ENCODE results near the gene ICE2. TPM values are rescaled to one million over a fixed set of nuclear protein-coding genes. Genes with fewer than 3 reads are reported as not detected.

The ICE2 gene
- polyA plus RNA-seq, 3 donors, result 10.0 to 27.0 (median 24.8) TPM

DNA sequence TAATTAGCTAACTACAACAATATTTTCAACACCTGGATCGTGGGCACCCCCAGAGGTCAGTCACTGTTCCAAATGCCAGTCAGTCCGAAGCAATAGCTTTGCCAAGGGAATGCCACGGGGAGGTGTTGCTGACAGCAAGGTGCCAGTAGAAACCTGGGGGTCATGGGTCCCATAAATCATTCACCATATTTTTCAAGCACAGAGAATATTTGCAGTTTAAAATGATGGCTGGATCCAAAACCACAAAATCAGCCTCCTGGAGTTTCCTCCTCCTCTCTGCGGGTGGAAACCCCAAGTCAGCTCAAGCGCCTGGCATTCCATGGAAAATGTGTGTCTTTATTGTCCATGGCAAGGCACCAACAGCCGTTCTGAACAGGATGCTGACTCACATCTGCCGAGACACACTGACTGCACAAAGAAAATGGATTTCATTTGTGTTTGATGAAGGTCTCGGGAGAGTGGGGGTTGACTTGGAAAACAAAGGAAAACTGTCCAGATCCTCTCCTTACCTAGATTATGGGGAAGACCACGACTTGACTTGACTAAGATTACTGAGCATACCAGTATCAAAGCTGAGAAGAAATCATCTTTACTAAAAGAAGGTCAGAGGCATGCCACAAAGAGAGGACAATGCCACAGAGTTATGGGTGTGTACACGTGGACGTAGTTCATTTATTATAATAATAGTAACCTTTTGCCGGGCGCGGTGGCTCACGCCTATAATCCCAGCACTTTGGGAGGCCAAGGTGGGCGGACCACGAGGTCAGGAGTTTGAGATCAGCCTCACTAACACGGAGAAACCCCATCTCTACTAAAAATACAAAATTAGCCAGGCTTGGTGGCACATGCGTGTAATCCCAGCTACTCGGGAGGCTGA is 107.5 kb downstream of the ICE2 start:
- H3K4me3 ChIP-seq (replicated peaks in 1 of 3; ENCODE audit: low read depth in 2 of 3, low read length in 3 of 3), result no peak overlapping the region
- H2AFZ ChIP-seq (ENCODE audit: insufficient read depth, low read depth, low read length, poor library complexity, severe bottlenecking), result no peak overlapping the region
- H4K20me1 ChIP-seq (ENCODE audit: insufficient read depth, low read length), result peaks cover 83% of the 10 kb centered on the region
- Mint-ChIP-seq H3K4me3 (no peak overlapping the region), H3K27me3 (ENCODE audit: low read depth in 3 of 3) (no peaks in the 10 kb centered on the region), H3K4me1 (no peaks in the 10 kb centered on the region), H3K36me3 (peaks cover 58 to 79% of the 10 kb centered on the region in 2 donors), H3K27ac (peak overlapping the region in 2 of 7 donors; percentile 26 to 38), H3K9me3 (no peaks in the 10 kb centered on the region)
- 85% methylated on average over 6 of the region's 20 CpGs for WGBS (ENCODE audit: insufficient coverage)
- no peak for DNase-seq
- H3K4me2 ChIP-seq (replicated peaks; ENCODE audit: extremely low read depth, low read length, poor library complexity, severe bottlenecking), result no peak overlapping the region
- peaks cover 65 to 82% of the 10 kb centered on the region in 2 donors for H3K36me3 ChIP-seq (replicated peaks in 1 of 2; ENCODE audit: control insufficient read depth in 1 of 2, insufficient read depth in 2 of 2, low read length in 2 of 2)
- peaks cover 81% of the 10 kb centered on the region for H3K79me2 ChIP-seq (ENCODE audit: insufficient read depth, low read length)
- H3K4me1 ChIP-seq (ENCODE audit: control insufficient read depth in 1 of 2, insufficient read depth in 2 of 2, low read length in 2 of 2), result no peaks in the 10 kb centered on the region
- no peaks in the 10 kb centered on the region for H3K27me3 ChIP-seq (ENCODE audit: control insufficient read depth in 2 of 2, insufficient read depth in 2 of 2, low read length in 2 of 2)
- intact Hi-C loops (cut with micrococcal nuclease), result no loop called here
- H3K9ac ChIP-seq (ENCODE audit: insufficient read depth, low read length, poor library complexity, severe bottlenecking), result no peak overlapping the region
- TF ChIP-seq CTCF (IDR thresholded peaks at IDR 0.05), result no peak
- H3K27ac ChIP-seq (ENCODE audit: low read depth in 1 of 2, low read length in 2 of 2), result peak overlapping the region in 1 of 2 donors; percentile 5
- H3K9me3 ChIP-seq (replicated peaks in 1 of 2; ENCODE audit: control insufficient read depth in 1 of 2, insufficient read depth in 1 of 2, low read length in 2 of 2), result no peaks in the 10 kb centered on the region

DNA sequence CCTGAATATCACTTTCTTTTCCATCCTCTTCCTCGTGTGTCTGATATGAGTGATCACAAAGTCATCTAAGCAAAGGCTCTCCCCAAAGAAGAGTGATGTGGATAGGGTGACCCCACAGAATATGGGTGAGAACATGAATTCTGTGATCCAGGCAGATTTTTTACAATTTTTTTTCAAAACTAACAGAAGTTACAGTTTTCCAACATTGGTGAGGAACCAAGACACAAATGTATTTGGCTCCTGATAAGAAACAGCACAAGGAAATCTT is 108.1 kb downstream of the ICE2 start:
- 80% methylated on average over 1 of the region's 1 CpG for WGBS (ENCODE audit: insufficient coverage)
- H3K9ac ChIP-seq (ENCODE audit: insufficient read depth, low read length, poor library complexity, severe bottlenecking), result no peak overlapping the region
- intact Hi-C loops (cut with micrococcal nuclease), result no loop called here
- peaks cover 75% of the 10 kb centered on the region for H3K79me2 ChIP-seq (ENCODE audit: insufficient read depth, low read length)
- no peak overlapping the region for H3K4me2 ChIP-seq (replicated peaks; ENCODE audit: extremely low read depth, low read length, poor library complexity, severe bottlenecking)
- H3K4me1 ChIP-seq (ENCODE audit: control insufficient read depth in 1 of 2, insufficient read depth in 2 of 2, low read length in 2 of 2), result no peaks in the 10 kb centered on the region
- Mint-ChIP-seq H3K4me1 (no peaks in the 10 kb centered on the region), H3K4me3 (no peak overlapping the region), H3K9me3 (no peaks in the 10 kb centered on the region), H3K27ac (no peak overlapping the region), H3K27me3 (ENCODE audit: low read depth in 3 of 3) (no peaks in the 10 kb centered on the region), H3K36me3 (peaks cover 55 to 77% of the 10 kb centered on the region in 2 donors)
- H3K9me3 ChIP-seq (replicated peaks in 1 of 2; ENCODE audit: control insufficient read depth in 1 of 2, insufficient read depth in 1 of 2, low read length in 2 of 2), result no peaks in the 10 kb centered on the region
- peaks cover 59 to 76% of the 10 kb centered on the region in 2 donors for H3K36me3 ChIP-seq (replicated peaks in 1 of 2; ENCODE audit: control insufficient read depth in 1 of 2, insufficient read depth in 2 of 2, low read length in 2 of 2)
- H3K27me3 ChIP-seq (ENCODE audit: control insufficient read depth in 2 of 2, insufficient read depth in 2 of 2, low read length in 2 of 2), result no peaks in the 10 kb centered on the region
- TF ChIP-seq CTCF (IDR thresholded peaks at IDR 0.05), result no peak
- H4K20me1 ChIP-seq (ENCODE audit: insufficient read depth, low read length), result peaks cover 77% of the 10 kb centered on the region
- H3K27ac ChIP-seq (ENCODE audit: low read depth in 1 of 2, low read length in 2 of 2), result peak overlapping the region in 1 of 2 donors; percentile 5
- no peak for DNase-seq
- H2AFZ ChIP-seq (ENCODE audit: insufficient read depth, low read depth, low read length, poor library complexity, severe bottlenecking), result no peak overlapping the region
- H3K4me3 ChIP-seq (replicated peaks in 1 of 3; ENCODE audit: low read depth in 2 of 3, low read length in 3 of 3), result no peak overlapping the region
